ENCODE data around the gene MSH5. TPM values are rescaled to one million over a fixed set of nuclear protein-coding genes. Genes with fewer than 3 reads are reported as not detected.
A peak's percentile ranks its signal among the peaks of the same experiment; 100 is the strongest.

The MSH5 gene
- total and polyA plus RNA-seq, 9 of the 15 experiments (the other 6 are each of a cell fraction or from before 2014, with no cell fraction given), result 12.5 to 104 (median 46.6) TPM

DNA sequence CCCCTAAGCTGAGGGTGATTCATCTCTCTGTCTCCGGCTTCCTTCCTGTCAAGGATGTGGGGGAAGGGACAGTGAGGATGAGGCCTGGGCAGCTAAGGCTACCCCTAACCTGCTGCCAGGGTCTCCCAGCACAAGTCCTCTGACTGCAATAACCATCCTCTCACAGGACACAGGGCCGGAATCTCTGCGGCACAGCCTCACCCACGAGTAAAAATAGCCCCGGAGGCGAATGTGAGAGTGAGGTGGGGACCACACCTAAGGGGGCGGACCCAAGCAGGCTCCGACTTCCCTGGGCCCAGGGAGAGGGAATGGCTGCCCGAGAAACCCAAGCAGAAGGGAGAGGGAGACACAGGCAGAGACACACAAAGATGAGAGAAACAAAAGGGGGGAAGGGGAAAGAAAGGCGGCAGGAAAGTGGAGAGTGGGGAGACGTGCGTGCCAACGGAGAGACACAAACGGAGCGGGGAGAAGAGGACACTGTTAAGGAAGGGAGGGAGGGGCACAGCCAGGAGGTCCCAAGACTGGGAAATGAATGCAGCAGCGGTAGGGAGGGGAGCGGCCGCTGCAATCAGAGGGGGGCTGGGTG, 4.9 kb upstream of the MSH5 start (continued):
- TF ChIP-seq, protein P1, sequence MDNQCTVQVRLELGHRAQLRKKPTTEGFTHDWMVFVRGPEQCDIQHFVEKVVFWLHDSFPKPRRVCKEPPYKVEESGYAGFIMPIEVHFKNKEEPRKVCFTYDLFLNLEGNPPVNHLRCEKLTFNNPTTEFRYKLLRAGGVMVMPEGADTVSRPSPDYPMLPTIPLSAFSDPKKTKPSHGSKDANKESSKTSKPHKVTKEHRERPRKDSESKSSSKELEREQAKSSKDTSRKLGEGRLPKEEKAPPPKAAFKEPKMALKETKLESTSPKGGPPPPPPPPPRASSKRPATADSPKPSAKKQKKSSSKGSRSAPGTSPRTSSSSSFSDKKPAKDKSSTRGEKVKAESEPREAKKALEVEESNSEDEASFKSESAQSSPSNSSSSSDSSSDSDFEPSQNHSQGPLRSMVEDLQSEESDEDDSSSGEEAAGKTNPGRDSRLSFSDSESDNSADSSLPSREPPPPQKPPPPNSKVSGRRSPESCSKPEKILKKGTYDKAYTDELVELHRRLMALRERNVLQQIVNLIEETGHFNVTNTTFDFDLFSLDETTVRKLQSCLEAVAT (IDR thresholded peaks at IDR 0.05), result no peak
- TF ChIP-seq TEAD2 (tag; IDR thresholded peaks at IDR 0.05) (no peak), ZFX (CRISPR knock-in tag; IDR thresholded peaks at IDR 0.05) (no peak), ZNF75A (CRISPR knock-in tag; IDR thresholded peaks at IDR 0.05) (no peak; the same call in 1 of the 2 replicates), ZNF551 (CRISPR knock-in tag; IDR thresholded peaks at IDR 0.05) (no peak), GTF2A2 (tag; IDR thresholded peaks at IDR 0.05) (no peak), MEF2D (tag; conservative IDR thresholded peaks at IDR 0.05; ENCODE audit: low read depth) (peak; percentile 51), ARNT (IDR thresholded peaks at IDR 0.05) (no peak), ZSCAN32 (CRISPR knock-in tag; IDR thresholded peaks at IDR 0.05) (0 out of 2 replicates have a peak, but pooled peaks have one; percentile 6), MYBL2 (IDR thresholded peaks at IDR 0.05; ENCODE audit: low read depth) (no peak), MYBL2 (CRISPR knock-in tag; IDR thresholded peaks at IDR 0.05; ENCODE audit: borderline replicate concordance) (no peak), ZNF561 (CRISPR knock-in tag; conservative IDR thresholded peaks at IDR 0.05) (no peak), TCF3 (CRISPR knock-in tag; IDR thresholded peaks at IDR 0.05) (0 out of 2 replicates have a peak, but pooled peaks have one; percentile 8), SOX6 (IDR thresholded peaks at IDR 0.05) (no peak), BRCA1 (IDR thresholded peaks at IDR 0.05) (no peak), BRCA1 (CRISPR knock-in tag; IDR thresholded peaks at IDR 0.05) (no peak), EHMT2 (IDR thresholded peaks at IDR 0.05) (peak; percentile 74)
- TF ChIP-seq, protein P2, sequence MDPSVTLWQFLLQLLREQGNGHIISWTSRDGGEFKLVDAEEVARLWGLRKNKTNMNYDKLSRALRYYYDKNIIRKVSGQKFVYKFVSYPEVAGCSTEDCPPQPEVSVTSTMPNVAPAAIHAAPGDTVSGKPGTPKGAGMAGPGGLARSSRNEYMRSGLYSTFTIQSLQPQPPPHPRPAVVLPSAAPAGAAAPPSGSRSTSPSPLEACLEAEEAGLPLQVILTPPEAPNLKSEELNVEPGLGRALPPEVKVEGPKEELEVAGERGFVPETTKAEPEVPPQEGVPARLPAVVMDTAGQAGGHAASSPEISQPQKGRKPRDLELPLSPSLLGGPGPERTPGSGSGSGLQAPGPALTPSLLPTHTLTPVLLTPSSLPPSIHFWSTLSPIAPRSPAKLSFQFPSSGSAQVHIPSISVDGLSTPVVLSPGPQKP (CRISPR knock-in tag; IDR thresholded peaks at IDR 0.05), result no peak
- TF ChIP-seq, protein P3, sequence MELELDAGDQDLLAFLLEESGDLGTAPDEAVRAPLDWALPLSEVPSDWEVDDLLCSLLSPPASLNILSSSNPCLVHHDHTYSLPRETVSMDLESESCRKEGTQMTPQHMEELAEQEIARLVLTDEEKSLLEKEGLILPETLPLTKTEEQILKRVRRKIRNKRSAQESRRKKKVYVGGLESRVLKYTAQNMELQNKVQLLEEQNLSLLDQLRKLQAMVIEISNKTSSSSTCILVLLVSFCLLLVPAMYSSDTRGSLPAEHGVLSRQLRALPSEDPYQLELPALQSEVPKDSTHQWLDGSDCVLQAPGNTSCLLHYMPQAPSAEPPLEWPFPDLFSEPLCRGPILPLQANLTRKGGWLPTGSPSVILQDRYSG (tag; conservative IDR thresholded peaks at IDR 0.05; ENCODE audit: low read depth), result no peak
